Myocyte (in vitro differentiated cells): ENCODE results near the gene LIN7B. TPM values are rescaled to one million over a fixed set of nuclear protein-coding genes. Genes with fewer than 3 reads are reported as not detected.
"Not testable (repeated sequence)": the region's sequence is repeated elsewhere in the genome, so short reads cannot be mapped to it uniquely, and the experiment has no call there.

Experiments
- DNase-seq: peaks from one replicate; pipeline ENCODE4 v3.0.0-alpha.2; 2012; ENCODE audit warnings: low read depth
- total RNA-seq: library from RNA; depleted of rRNA; stranded (reverse); fragments of >200 nt; gene quantifications from 2 replicates; pipeline ENCODE4 v1.2.3, GENCODE V29; 2014

LIN7B gene
- total RNA-seq, 1 donor from 2014 or later, result 22.1 TPM

DNA sequence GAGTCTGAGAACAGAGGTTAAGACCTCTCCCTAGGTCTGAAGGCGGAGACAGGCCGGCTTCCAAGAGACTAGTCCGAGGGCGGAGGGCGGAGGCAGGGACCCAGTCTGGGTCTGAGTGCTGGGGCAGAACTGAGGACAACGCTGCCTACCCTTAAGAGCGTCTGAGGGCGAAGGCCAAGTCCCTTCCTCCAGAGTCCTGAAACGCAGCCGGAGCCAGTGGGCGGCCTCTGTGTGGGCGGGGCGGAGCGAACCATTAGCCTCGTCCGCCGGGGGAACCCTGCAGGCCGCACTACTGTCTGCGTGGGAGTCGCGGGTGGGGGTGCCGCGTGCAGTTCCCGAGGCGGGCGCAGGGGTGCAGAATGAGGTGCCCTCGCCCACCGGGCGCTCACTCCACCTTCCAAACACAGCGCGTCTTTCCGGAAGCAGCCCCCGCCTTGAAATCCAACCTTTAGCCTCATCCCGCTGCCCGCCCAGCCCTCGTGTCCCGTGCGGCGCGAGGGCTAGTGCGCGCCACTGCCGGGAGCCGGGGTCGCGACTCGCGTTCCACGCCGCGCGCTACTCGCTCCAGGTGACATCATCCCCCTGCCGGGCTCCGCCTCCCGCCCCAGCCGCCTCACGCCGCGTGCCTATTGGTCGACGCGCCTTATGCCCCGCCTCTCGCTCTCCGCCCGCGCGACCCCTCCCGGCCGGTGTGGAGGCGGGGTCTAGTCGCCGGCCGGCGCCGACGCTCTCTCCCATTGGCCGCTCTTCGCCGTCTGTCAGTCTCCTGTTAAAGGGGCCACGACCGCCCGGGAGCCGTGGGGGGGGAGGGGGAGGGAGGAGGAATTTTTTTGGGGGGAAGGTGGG, 4.6 kb downstream of the LIN7B start, which contains the start of gene C19orf73:
TSS of gene C19orf73 (minus strand) at position 579 of the 846 bp plus-strand sequence. CDS start at position 458, 121 bp downstream.
- peak; percentile 94 for DNase-seq

GRCh38 chr19:49119411-49120324, 5.5 kb downstream of the LIN7B start, which contains the start of gene PPFIA3:
TSS of gene PPFIA3 (plus strand) at chr19:49119544. CDS start at chr19:49127874, 8,330 bp downstream.
- peak; percentile 72 for DNase-seq

DNA sequence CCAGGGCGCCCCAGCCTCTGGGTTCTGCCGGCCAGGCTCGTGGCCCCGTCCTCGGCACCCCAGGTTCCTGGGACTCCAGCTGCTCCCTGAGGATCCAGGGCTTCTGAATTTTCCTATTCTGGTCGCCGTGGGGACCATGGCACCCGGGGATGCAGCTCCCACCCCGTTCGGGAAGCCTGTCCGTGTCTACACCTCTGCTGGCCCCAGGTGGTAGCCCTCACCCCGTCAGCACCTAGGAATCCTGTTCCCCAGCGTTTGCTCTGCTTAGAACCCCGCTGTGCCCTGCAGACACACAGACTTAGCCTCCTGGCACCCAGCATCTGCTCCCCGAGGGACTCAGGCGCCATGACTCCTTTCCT, 6.1 kb downstream of the LIN7B start:
- no peak for DNase-seq

DNA sequence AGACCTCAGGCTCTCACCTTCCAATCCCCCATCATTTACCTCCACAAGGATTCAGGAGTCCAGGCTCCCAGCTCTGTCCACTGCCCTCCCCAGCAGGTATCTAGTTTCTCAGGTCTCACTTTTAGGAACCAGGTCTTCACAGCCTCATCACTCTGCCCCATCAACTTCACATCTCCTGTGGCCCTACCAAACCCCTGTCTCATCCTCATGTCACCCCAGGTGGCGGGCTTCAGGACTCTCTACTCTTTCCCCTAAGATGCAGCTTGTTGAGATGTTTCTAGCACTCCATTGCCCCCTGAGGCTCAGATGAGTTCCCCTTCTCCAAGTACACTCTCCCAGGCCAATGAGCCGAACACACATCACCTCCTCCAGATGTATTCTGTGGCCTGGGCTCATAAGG, 6.7 kb downstream of the LIN7B start:
- no peak for DNase-seq

- DNase-seq, result not testable (repeated sequence)
These were observed 7.7 kb downstream of the LIN7B start for GRCh38 chr19:49121841-49122240.

DNA sequence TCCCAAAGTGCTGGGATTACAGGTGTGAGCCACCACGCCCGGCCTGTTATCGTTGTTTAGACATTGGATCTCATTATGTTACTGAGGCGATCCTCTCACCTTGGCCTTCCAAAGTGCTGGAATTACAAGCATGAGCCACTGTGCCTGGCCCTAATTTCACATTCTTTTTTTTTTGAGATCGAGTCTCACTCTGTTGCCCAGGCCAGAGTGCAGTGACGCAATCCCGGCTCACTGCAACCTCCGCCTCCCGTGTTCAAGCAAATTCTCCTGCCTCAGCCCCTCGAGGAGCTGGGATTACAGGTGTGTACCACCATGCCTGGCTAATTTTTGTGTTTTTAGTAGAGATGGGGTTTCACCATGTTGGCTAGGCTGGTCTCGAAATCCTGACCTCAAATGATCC, 9.1 kb downstream of the LIN7B start:
- not testable (repeated sequence) for DNase-seq

DNA sequence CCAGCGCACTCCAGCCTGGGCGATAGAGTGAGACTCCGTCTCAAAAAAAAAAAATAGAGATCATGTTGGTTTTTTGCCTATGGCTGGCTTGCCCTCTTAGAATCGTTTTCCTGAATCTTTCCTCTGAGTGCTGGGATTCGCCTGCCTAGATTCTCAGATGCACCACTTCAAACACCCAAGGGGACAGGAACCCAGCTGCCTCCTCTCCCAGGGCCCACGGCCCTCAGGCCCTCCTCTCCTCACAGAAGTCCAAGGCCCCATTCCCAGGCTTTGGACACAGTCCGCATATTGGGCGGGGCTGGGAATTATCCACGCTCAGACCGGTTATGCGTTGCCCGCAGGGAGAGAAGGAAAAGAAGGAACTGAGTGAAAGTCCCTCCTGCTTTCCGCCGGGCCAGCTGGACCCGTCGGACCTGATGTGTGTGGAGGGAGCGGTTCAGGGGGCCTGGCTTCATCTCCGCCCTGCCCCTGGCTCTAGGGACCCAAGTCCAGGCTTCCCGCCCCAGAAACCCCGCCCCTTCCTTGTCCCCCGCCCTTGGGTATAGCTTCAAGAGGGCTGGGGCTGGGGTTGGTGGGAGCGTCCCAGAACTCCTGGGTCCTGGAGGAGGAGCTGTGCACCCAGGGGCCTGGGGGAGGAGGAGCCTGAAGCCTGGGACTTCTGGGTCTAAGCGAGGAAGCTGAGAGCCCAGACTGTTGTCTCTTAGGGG, 11.0 kb downstream of the LIN7B start:
- no peak for DNase-seq

- no peak for DNase-seq
These were observed 12.4 kb downstream of the LIN7B start for GRCh38 chr19:49126575-49126974.

GRCh38 chr19:49127225-49127624, 13.1 kb downstream of the LIN7B start:
- not testable (repeated sequence) for DNase-seq

DNA sequence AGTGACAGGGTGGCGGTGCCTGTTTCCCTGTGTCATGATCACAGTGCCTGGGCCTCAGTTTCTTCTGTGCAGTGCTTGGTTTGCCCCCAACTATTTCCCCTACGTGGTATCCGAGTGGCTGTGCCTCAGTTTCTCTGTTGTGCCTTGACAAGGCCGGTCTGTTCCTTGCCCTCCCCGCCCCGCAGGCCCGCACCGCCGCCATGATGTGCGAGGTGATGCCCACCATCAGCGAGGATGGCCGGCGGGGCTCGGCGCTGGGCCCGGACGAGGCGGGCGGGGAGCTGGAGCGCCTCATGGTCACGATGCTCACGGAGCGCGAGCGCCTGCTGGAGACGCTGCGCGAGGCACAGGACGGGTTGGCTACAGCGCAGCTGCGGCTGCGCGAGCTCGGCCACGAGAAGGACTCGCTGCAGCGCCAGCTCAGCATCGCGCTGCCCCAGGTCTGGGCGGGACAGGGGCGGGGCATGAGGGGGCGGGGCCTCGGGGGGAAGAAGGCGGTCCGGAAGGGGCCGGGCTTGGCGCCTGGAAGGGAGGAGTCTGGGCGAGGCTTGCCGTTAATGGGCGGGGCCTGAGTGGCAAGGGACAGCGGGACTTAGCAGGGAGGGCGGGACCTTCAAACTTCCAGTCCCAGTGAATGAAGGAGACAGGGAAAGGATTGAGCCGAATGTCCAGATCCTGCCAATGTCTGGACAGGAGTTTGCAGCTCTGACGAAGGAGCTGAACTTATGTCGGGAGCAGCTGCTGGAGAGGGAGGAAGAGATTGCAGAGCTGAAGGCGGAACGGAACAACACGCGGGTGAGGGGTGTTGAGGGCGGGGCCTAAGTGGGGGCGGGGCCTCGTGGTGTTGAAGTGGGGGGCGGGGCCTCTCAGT, 13.7 kb downstream of the LIN7B start:
- peak; percentile 98 for DNase-seq

GRCh38 chr19:49128545-49129237, 14.5 kb downstream of the LIN7B start:
- DNase-seq, result no peak

DNA sequence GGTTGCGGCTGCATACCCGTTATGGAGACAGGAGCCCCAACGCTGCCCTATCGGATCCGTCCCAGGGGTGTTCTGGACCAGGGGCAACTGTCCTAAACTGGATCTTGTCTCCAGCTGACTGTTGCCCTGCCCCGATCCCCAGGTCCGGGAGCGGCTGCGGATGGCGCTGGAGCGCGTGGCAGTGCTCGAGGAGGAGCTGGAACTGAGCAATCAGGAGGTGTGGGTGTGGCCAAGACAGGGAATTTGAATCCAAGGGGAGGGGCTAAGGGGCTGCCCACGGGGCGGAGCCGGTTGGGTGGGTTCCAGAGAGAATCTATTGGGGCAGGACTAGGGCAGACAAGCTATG, 15.0 kb downstream of the LIN7B start:
- DNase-seq, result no peak

GRCh38 chr19:49130325-49130724, 16.2 kb downstream of the LIN7B start:
- DNase-seq, result no peak

DNA sequence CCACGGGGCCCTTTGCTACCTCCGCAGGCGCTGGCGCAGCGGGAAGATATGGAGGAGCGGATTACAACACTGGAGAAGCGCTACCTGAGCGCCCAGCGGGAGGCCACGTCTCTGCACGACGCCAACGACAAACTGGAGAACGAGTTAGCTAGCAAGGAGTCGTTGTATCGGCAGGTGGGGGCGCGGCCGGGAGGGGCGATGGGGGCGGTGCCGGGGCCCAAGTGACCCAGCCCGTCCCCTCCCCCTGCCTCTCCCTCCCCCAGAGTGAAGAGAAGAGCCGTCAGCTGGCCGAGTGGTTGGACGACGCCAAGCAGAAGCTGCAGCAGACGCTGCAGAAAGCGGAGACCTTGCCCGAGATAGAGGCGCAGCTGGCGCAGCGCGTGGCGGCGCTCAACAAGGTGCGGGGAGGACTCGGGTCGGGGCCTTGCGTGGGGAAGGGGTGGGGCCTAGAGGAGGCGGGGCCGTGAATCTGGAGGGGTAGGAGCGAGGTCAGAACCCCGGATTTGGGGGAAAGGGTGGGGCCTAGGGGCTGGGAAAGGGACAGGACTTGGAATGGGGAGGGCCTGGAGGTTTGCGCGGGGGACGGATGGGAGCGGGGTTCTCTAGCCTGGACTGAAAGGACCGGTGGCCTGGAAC, 18.9 kb downstream of the LIN7B start:
- DNase-seq, result no peak

DNA sequence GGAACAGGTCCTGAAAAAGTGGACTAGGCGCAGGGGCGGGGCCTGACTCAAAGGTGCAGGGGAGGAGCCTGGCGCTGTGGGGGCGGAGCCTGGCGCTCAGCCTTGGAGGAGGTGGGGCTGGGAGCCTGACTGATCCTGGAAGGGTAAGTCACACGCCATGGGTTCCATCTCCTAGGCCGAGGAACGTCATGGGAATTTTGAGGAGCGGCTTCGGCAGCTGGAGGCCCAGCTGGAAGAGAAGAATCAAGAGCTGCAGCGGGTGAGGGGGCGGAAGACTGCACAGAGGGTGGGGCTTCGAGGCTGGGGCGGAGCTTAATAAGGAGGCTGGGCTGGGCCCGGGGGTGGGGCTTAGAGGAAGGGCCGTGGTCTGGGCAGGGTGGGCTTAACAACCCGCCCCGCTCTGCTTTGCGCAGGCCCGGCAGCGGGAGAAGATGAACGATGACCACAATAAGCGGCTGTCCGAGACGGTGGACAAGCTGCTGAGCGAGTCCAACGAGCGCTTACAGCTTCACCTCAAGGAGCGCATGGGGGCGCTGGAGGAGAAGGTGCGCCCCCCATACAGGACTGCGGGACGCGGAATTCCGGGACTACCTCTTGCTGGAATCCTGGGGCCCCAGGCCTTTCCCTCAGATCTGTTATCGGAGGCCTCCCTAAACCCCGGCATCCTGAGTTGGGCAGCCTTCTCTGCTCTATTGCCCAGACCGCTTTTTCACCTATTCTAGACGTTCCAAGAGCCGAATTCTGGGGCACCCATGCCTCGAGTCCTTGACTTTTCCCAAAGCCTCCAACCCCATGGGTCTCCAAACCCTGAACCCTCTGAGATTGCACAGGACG, 19.7 kb downstream of the LIN7B start:
- no peak for DNase-seq

GRCh38 chr19:49135686-49136085, 21.5 kb downstream of the LIN7B start:
- no peak for DNase-seq

DNA sequence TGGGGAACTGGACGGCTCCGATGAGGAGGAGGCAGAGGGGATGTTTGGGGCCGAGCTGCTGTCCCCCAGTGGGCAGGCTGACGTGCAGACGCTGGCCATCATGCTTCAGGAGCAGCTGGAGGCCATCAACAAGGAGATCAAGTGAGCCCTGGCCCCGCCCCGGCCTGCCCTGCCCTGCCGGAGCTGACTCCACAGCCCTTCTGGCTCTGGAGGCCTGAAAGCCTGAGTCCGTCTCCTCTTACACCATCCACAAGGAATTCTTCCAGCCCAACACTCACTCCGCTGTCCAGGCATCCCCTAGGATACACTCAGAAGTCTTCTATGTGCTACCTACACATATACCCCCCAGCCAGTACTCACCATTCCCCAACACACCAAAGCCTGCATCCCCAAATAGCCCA, 22.6 kb downstream of the LIN7B start:
- DNase-seq, result peak; percentile 83

DNA sequence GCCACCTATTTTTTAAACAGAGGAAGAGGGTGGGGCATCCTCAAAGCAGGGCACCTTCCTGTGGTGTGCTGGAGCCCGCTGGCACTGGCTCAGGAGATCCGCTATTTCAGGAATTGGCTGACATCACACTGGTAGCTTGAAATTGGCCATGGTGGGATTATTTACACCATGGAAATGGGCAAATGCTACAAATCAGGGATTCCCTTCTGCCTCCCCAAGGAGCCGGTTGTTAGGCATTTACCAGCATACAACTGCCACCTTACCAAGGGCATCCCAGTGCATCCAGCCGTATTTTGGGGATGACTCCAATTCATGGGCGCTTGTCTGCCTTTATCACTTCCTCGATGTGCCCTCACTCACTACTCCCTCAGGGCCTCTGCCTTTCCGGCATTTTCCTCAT, 26.8 kb downstream of the LIN7B start:
- no peak for DNase-seq
